Liver (tissue), 9 donors: ENCODE data around the gene SGK1. TPM values are rescaled to one million over a fixed set of nuclear protein-coding genes. Genes with fewer than 3 reads are reported as not detected.

Experiments used
- DNase-seq: peaks from one replicate; pipeline ENCODE4 v3.0.0-alpha.2; 2017; ENCODE audit warnings: low spot score
- H3K27ac ChIP-seq, 2 donors: one replicate each; pipeline ENCODE4 v1.7.0; 2013; ENCODE audit warnings: inconsistent platforms in 2 of 2, low read length in 2 of 2, control low read depth in 1 of 2, low read depth in 1 of 2, mild to moderate bottlenecking in 1 of 2
- H3K27me3 ChIP-seq, 4 donors: one replicate each; pipeline versions ENCODE4 v1.6.1 to v1.7.0; 2013; ENCODE audit warnings: low read length in 3 of 4, inconsistent platforms in 1 of 4, mild to moderate bottlenecking in 1 of 4, moderate library complexity in 1 of 4; ENCODE audit not compliant: control insufficient read depth in 4 of 4, insufficient read depth in 4 of 4
- H3K36me3 ChIP-seq, 4 donors: one replicate each; pipeline versions ENCODE4 v1.6.1 to v1.7.0; 2013; ENCODE audit warnings: low read length in 3 of 4, mild to moderate bottlenecking in 3 of 4, low read depth in 1 of 4, moderate library complexity in 1 of 4; ENCODE audit not compliant: control insufficient read depth in 4 of 4, insufficient read depth in 3 of 4
- H3K4me1 ChIP-seq, 4 donors: one replicate each; pipeline versions ENCODE4 v1.6.1 to v1.7.0; 2013; ENCODE audit warnings: low read length in 3 of 4, mild to moderate bottlenecking in 3 of 4, moderate library complexity in 1 of 4; ENCODE audit not compliant: control insufficient read depth in 4 of 4, insufficient read depth in 4 of 4
- H3K4me3 ChIP-seq, 3 donors: one replicate each; pipeline versions ENCODE4 v1.6.1 to v1.7.0; 2013; ENCODE audit warnings: low read length in 3 of 3, control low read depth in 1 of 3, low read depth in 1 of 3, mild to moderate bottlenecking in 1 of 3
- H3K9ac ChIP-seq, 2 donors: one replicate each; pipeline ENCODE4 v1.7.0; 2013; ENCODE audit warnings: low read length in 2 of 2, mild to moderate bottlenecking in 2 of 2, moderate library complexity in 2 of 2, control low read depth in 1 of 2, low read depth in 1 of 2
- H3K9me3 ChIP-seq, 4 donors: one replicate each; pipeline versions ENCODE4 v1.6.1 to v1.7.0; 2013; ENCODE audit warnings: low read length in 3 of 4; ENCODE audit not compliant: control insufficient read depth in 4 of 4
- ATF3 ChIP-seq: IDR thresholded peaks from 2 replicates; pipeline ENCODE4 v1.6.1; 2016; ENCODE audit warnings: antibody characterized with exemption
- CTCF ChIP-seq: fragments of 150-350 bp; IDR thresholded peaks from 2 replicates; pipeline ENCODE4 v1.5.1; 2017; ENCODE audit warnings: improper control_type of control experiment, low read depth, low read length; ENCODE audit not compliant: missing input control
- EGR1 ChIP-seq, 2 donors: IDR thresholded peaks; 2 replicates each; pipeline ENCODE4 v1.6.1; 2016 to 2018; ENCODE audit warnings: antibody characterized with exemption in 2 of 2, low read depth in 2 of 2
- FOXA2 ChIP-seq: IDR thresholded peaks from 2 replicates; pipeline ENCODE4 v1.6.1; 2016; ENCODE audit warnings: antibody characterized with exemption
- HNF4A ChIP-seq, 2 donors: conservative IDR thresholded peaks; 2 replicates each; pipeline ENCODE4 v1.6.1; 2016; ENCODE audit warnings: antibody characterized with exemption in 2 of 2, mild to moderate bottlenecking in 2 of 2
- HNF4G ChIP-seq: IDR thresholded peaks from 2 replicates; pipeline ENCODE4 v1.6.1; 2016; ENCODE audit warnings: antibody characterized with exemption
- MAX ChIP-seq: IDR thresholded peaks from 2 replicates; pipeline ENCODE4 v1.6.1; 2016; ENCODE audit warnings: antibody characterized with exemption
- NR2F2 ChIP-seq: IDR thresholded peaks from 2 replicates; pipeline ENCODE4 v1.6.1; 2016; ENCODE audit warnings: antibody characterized with exemption
- RAD21 ChIP-seq, 2 donors: IDR thresholded peaks; 2 replicates each; pipeline ENCODE4 v1.6.1; 2016; ENCODE audit warnings: antibody characterized with exemption in 2 of 2, mild to moderate bottlenecking in 2 of 2
- REST ChIP-seq: IDR thresholded peaks from 2 replicates; pipeline ENCODE4 v1.6.1; 2016; ENCODE audit warnings: antibody characterized with exemption, mild to moderate bottlenecking
- RXRA ChIP-seq, 2 donors: IDR thresholded peaks; 2 replicates each; pipeline ENCODE4 v1.6.1; 2017 to 2018; ENCODE audit warnings: antibody characterized with exemption in 2 of 2, mild to moderate bottlenecking in 1 of 2
- TAF1 ChIP-seq: conservative IDR thresholded peaks from 2 replicates; pipeline ENCODE4 v1.6.1; 2016; ENCODE audit warnings: antibody characterized with exemption, mild to moderate bottlenecking
- ZBTB33 ChIP-seq: IDR thresholded peaks from 2 replicates; pipeline ENCODE4 v1.6.1; 2016; ENCODE audit warnings: antibody characterized with exemption
- WGBS: extraction: QIAGEN DNeasy Blood & Tissue Kit; methylation state at CpG from one replicate; pipeline ENCODE4 v1.1.7; 2013; 5-methylcytosine and 5-hydroxymethylcytosine counted together
- polyA plus RNA-seq, 2 donors: library from polyadenylated mRNA; stranded (reverse) in 1 of 2; unstranded in 1 of 2; fragments of 200-250 nt in 1 of 2; fragments of >200 nt in 1 of 2; fragmentation: Nextera tagmentation in 1 of 2; extraction: Ambion mirVana in 1 of 2; gene quantifications; one replicate each; pipeline versions ENCODE4 v1.2.1 to v1.2.3, GENCODE V29; 2013 to 2015
- total RNA-seq, 2 donors: library from RNA; depleted of rRNA; stranded (reverse); fragments of >200 nt; gene quantifications; one replicate each; pipeline ENCODE4 v1.2.3, GENCODE V29; 2014
- donor health status: healthy.
- donor health status: healthy.
- donor health status: healthy.
- donor health status: healthy.
- donor health status: healthy.

Gene SGK1
- total and polyA plus RNA-seq, 4 donors: 28.0 to 113 (median 35.4) TPM

GRCh38 chr6:134146268-134147033, 171.5 kb downstream of the SGK1 start (continued):
- TF ChIP-seq ZBTB33 (no peak), EGR1 (IDR thresholded peaks at IDR 0.05; ENCODE audit: low read depth in 2 of 2) (no peak), MAX (no peak)

- Histone ChIP-seq H3K36me3 (no peaks in the 10 kb centered on the region), H3K27me3 (no peaks in the 10 kb centered on the region), H3K4me3 (no peak overlapping the region), H3K9ac (no peak overlapping the region), H3K27ac (no peak overlapping the region), H3K9me3 (no peaks in the 10 kb centered on the region), H3K4me1 (no peaks in the 10 kb centered on the region)
- no peak for DNase-seq
- TF ChIP-seq RXRA (IDR thresholded peaks at IDR 0.05) (no peak), HNF4A (conservative IDR thresholded peaks at IDR 0.05) (no peak), CTCF (no peak), NR2F2 (no peak), TAF1 (no peak), MAX (no peak), HNF4G (no peak)
- 82% methylated on average over 5 of the region's 5 CpGs for WGBS
These were observed 172.1 kb downstream of the SGK1 start for GRCh38 chr6:134145786-134146185.

- no peaks in the 10 kb centered on the region for H3K9me3 ChIP-seq
- TF ChIP-seq HNF4A (conservative IDR thresholded peaks at IDR 0.05) (no peak), REST (no peak), MAX (no peak), HNF4G (no peak), NR2F2 (no peak), FOXA2 (no peak), ATF3 (no peak), RAD21 (IDR thresholded peaks at IDR 0.05) (no peak)
- no peaks in the 10 kb centered on the region for H3K27me3 ChIP-seq
- no peak for DNase-seq
- 84% methylated on average over 3 of the region's 3 CpGs for WGBS
- H3K4me3 ChIP-seq: no peak overlapping the region
- no peak overlapping the region for H3K9ac ChIP-seq
- H3K27ac ChIP-seq: no peak overlapping the region
- H3K36me3 ChIP-seq: no peaks in the 10 kb centered on the region
- H3K4me1 ChIP-seq: no peaks in the 10 kb centered on the region
These were observed 179.5 kb downstream of the SGK1 start for GRCh38 chr6:134138226-134138975.
